ENCODE measurements around the gene AMOTL1.

Gene AMOTL1

GRCh38 chr11:94924612-94925011, 156.5 kb downstream of the AMOTL1 start:
- Histone ChIP-seq H2BK120ac (ENCODE audit: low read depth, low read length) (peak overlapping the region; percentile 19), H3K18ac (ENCODE audit: low read depth in 1 of 2, low read length in 2 of 2) (peak overlapping the region; percentile 62 to 79), H2AFZ (ENCODE audit: low read depth, low read length) (no peak overlapping the region), H2BK15ac (ENCODE audit: low read depth, poor library complexity, severe bottlenecking) (no peak overlapping the region), H3K4me1 (ENCODE audit: control insufficient read depth, insufficient read depth, low read depth, low read length) (peaks cover 21% of the 10 kb centered on the region), H3K79me1 (replicated peaks; ENCODE audit: low read length, poor library complexity, severe bottlenecking) (no peaks in the 10 kb centered on the region), H4K8ac (ENCODE audit: low read length) (peak overlapping the region; percentile 63), H3K4me2 (ENCODE audit: low read length, poor library complexity, severe bottlenecking) (no peak overlapping the region), H3K4me3 (ENCODE audit: insufficient read depth in 1 of 2, low read depth in 1 of 2, low read length in 2 of 2) (no peak overlapping the region), H2BK5ac (ENCODE audit: low read depth, low read length, poor library complexity, severe bottlenecking) (no peak overlapping the region), H3K9me3 (ENCODE audit: control insufficient read depth, low read length) (no peaks in the 10 kb centered on the region), H4K91ac (ENCODE audit: low read length) (peak overlapping the region; percentile 55), H3K4ac (ENCODE audit: low read depth in 1 of 2, low read length in 2 of 2) (peak overlapping the region in 1 of 2 experiments; percentile 66), H2BK12ac (ENCODE audit: low read length in 2 of 2) (peak overlapping the region; percentile 16 to 60), H3K14ac (ENCODE audit: low read length in 2 of 2) (no peak overlapping the region), H3K27ac (ENCODE audit: low read length, poor library complexity, severe bottlenecking) (peak overlapping the region; percentile 90), H3K9ac (ENCODE audit: low read length) (no peak overlapping the region), H2AK5ac (ENCODE audit: low read length, severe bottlenecking) (peak overlapping the region; percentile 32), H3K27me3 (ENCODE audit: control insufficient read depth in 1 of 2, insufficient read depth in 1 of 2, low read length in 2 of 2) (no peaks in the 10 kb centered on the region), H3K36me3 (ENCODE audit: control insufficient read depth in 1 of 2, insufficient read depth in 2 of 2, low read depth in 1 of 2, low read length in 2 of 2) (no peaks in the 10 kb centered on the region), H3K23ac (ENCODE audit: low read length in 2 of 2) (no peak overlapping the region)
- DNase-seq: peak; percentile 42
- 28% methylated on average over 5 of the region's 5 CpGs for WGBS

GRCh38 chr11:94925422-94926270, 157.5 kb downstream of the AMOTL1 start:
- WGBS: 31% methylated on average over 4 of the region's 7 CpGs
- H3K4me1 ChIP-seq (ENCODE audit: control insufficient read depth, insufficient read depth, low read depth, low read length): peaks cover 21% of the 10 kb centered on the region

GRCh38 chr11:94926271-94926625, 158.1 kb downstream of the AMOTL1 start:
- peak overlapping the region; percentile 74 for H2BK120ac ChIP-seq (ENCODE audit: low read depth, low read length)
- H4K8ac ChIP-seq (ENCODE audit: low read length): peak overlapping the region; percentile 77
- no peaks in the 10 kb centered on the region for H3K36me3 ChIP-seq (ENCODE audit: control insufficient read depth in 1 of 2, insufficient read depth in 2 of 2, low read depth in 1 of 2, low read length in 2 of 2)
- H3K27me3 ChIP-seq (ENCODE audit: control insufficient read depth in 1 of 2, insufficient read depth in 1 of 2, low read length in 2 of 2): no peaks in the 10 kb centered on the region
- H3K9ac ChIP-seq (ENCODE audit: low read length): peak overlapping the region; percentile 81
- peak overlapping the region; percentile 39 for H2BK15ac ChIP-seq (ENCODE audit: low read depth, poor library complexity, severe bottlenecking)
- H2AK5ac ChIP-seq (ENCODE audit: low read length, severe bottlenecking): peak overlapping the region; percentile 17
- H3K18ac ChIP-seq (ENCODE audit: low read depth in 1 of 2, low read length in 2 of 2): peak overlapping the region; percentile 85 to 98
- H3K4me1 ChIP-seq (ENCODE audit: control insufficient read depth, insufficient read depth, low read depth, low read length): peaks cover 21% of the 10 kb centered on the region
- peak overlapping the region in 1 of 2 experiments; percentile 89 for H3K14ac ChIP-seq (ENCODE audit: low read length in 2 of 2)
- peak overlapping the region; percentile 90 for H3K27ac ChIP-seq (ENCODE audit: low read length, poor library complexity, severe bottlenecking)
- peak overlapping the region; percentile 98 for H4K91ac ChIP-seq (ENCODE audit: low read length)
- peak overlapping the region in 1 of 2 experiments; percentile 34 for H3K23ac ChIP-seq (ENCODE audit: low read length in 2 of 2)
- H3K4ac ChIP-seq (ENCODE audit: low read depth in 1 of 2, low read length in 2 of 2): peak overlapping the region; percentile 75 to 99
- H3K4me3 ChIP-seq (ENCODE audit: insufficient read depth in 1 of 2, low read depth in 1 of 2, low read length in 2 of 2): no peak overlapping the region
- no peak overlapping the region for H3K4me2 ChIP-seq (ENCODE audit: low read length, poor library complexity, severe bottlenecking)
- DNase-seq: peak; percentile 76
- H3K9me3 ChIP-seq (ENCODE audit: control insufficient read depth, low read length): no peaks in the 10 kb centered on the region
- H3K79me1 ChIP-seq (replicated peaks; ENCODE audit: low read length, poor library complexity, severe bottlenecking): no peaks in the 10 kb centered on the region
- H2BK5ac ChIP-seq (ENCODE audit: low read depth, low read length, poor library complexity, severe bottlenecking): peak overlapping the region; percentile 49
- H2BK12ac ChIP-seq (ENCODE audit: low read length in 2 of 2): peak overlapping the region; percentile 90 to 99
- H2AFZ ChIP-seq (ENCODE audit: low read depth, low read length): no peak overlapping the region

More at GRCh38 chr11:94925422-94926270, 157.5 kb downstream of the AMOTL1 start:
- peak; percentile 62 for DNase-seq
- Histone ChIP-seq H4K91ac (ENCODE audit: low read length) (peak overlapping the region; percentile 98), H4K8ac (ENCODE audit: low read length) (peak overlapping the region; percentile 77), H3K4me3 (ENCODE audit: insufficient read depth in 1 of 2, low read depth in 1 of 2, low read length in 2 of 2) (no peak overlapping the region), H3K18ac (ENCODE audit: low read depth in 1 of 2, low read length in 2 of 2) (peak overlapping the region; percentile 85 to 98), H3K36me3 (ENCODE audit: control insufficient read depth in 1 of 2, insufficient read depth in 2 of 2, low read depth in 1 of 2, low read length in 2 of 2) (no peaks in the 10 kb centered on the region), H3K23ac (ENCODE audit: low read length in 2 of 2) (peak overlapping the region in 1 of 2 experiments; percentile 34), H2BK120ac (ENCODE audit: low read depth, low read length) (peak overlapping the region; percentile 74), H3K79me1 (replicated peaks; ENCODE audit: low read length, poor library complexity, severe bottlenecking) (no peaks in the 10 kb centered on the region), H2AK5ac (ENCODE audit: low read length, severe bottlenecking) (peak overlapping the region; percentile 17), H3K4ac (ENCODE audit: low read depth in 1 of 2, low read length in 2 of 2) (peak overlapping the region; percentile 75 to 99), H2BK5ac (ENCODE audit: low read depth, low read length, poor library complexity, severe bottlenecking) (peak overlapping the region; percentile 49), H2BK15ac (ENCODE audit: low read depth, poor library complexity, severe bottlenecking) (peak overlapping the region; percentile 39), H3K27me3 (ENCODE audit: control insufficient read depth in 1 of 2, insufficient read depth in 1 of 2, low read length in 2 of 2) (no peaks in the 10 kb centered on the region), H2BK12ac (ENCODE audit: low read length in 2 of 2) (peak overlapping the region; percentile 90 to 99), H3K9me3 (ENCODE audit: control insufficient read depth, low read length) (no peaks in the 10 kb centered on the region), H3K27ac (ENCODE audit: low read length, poor library complexity, severe bottlenecking) (peak overlapping the region; percentile 90), H3K14ac (ENCODE audit: low read length in 2 of 2) (peak overlapping the region in 1 of 2 experiments; percentile 89), H3K4me2 (ENCODE audit: low read length, poor library complexity, severe bottlenecking) (no peak overlapping the region), H3K9ac (ENCODE audit: low read length) (peak overlapping the region; percentile 81), H2AFZ (ENCODE audit: low read depth, low read length) (no peak overlapping the region)
